SW480 (cell line): Measurements from ENCODE around the gene ATP8B1.

ENCODE experiments used
- DNase-seq: peaks from one replicate; pipeline ENCODE4 v3.0.0-alpha.2; 2016; ENCODE audit warnings: low spot score

ATP8B1 gene

DNA sequence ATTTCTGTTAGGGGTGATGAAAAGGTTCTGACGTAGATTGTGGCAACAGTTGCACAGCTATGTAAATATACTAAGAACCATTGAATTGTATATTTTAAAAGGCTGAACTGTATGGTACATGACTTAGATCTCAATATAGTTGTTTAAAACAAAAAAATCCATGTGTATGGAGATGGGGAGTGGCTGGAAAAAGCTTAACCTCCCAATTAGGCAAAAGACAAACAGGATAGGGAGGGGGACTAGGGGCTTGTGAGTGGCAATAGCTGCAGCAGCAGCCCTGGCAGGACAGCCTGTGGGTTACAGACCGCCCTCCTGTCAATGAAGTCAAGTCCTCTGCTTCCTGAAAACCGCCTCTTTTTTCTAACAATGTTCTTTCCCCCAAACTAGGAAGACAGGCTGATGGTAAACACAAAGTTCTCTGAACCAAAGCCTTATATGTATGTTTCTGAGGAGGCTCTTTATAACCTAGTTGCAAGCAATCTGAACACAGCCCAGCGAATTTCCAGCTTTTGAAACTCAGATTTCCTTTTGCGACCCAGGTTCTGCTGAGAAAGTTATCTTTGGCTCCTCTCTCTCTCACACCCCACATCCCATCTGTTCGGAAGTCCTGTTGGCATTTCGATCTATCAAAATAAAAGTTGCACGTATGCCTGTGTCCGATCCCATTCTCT is 10.3 kb downstream of the ATP8B1 start:
- DNase-seq, result no peak

GRCh38 chr18:57791911-57792310 is 11.2 kb downstream of the ATP8B1 start:
- no peak for DNase-seq

DNA sequence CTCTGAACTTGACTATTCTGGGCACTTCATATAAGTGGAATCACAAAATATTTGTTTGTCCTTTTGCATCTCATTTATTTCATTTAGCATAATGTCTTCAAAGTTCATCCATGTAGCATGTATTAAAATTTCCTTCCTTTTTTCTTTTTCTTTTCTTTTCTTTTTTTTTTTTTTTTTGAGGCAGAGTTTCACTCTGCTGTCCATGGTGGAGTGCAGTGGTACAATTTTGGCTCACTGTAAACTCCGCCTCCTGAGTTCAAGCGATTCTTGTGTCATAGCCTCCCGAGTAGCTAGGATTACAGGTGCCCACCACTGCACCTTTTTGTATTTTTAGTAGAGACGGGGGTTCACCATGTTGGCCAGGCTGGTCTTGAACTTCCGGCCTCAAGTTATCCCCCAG is 11.9 kb downstream of the ATP8B1 start:
- DNase-seq, result no peak

DNA sequence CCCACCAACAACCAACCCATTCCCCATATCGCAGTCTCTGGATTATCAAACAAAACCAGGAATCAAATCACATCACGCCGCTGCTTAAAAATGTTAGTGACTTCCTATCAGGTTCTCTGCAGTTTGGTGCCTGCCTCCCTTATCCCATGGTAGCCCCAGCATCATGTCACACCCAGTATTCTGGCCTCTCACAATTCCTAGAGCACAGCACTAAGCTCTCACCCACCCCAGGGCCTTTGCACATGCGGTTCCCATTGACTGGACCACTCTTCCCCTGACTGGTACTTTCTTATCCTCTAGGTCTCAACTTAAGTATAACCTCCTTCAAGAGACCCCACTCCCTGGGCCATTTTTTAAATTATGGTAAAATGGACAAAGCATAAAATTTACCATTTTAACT is 12.8 kb downstream of the ATP8B1 start:
- DNase-seq, result no peak

- DNase-seq, result no peak
Measured at GRCh38 chr18:57789759-57790158, 13.4 kb downstream of the ATP8B1 start.

GRCh38 chr18:57789090-57789489 is 14.0 kb downstream of the ATP8B1 start:
- DNase-seq, result no peak

DNA sequence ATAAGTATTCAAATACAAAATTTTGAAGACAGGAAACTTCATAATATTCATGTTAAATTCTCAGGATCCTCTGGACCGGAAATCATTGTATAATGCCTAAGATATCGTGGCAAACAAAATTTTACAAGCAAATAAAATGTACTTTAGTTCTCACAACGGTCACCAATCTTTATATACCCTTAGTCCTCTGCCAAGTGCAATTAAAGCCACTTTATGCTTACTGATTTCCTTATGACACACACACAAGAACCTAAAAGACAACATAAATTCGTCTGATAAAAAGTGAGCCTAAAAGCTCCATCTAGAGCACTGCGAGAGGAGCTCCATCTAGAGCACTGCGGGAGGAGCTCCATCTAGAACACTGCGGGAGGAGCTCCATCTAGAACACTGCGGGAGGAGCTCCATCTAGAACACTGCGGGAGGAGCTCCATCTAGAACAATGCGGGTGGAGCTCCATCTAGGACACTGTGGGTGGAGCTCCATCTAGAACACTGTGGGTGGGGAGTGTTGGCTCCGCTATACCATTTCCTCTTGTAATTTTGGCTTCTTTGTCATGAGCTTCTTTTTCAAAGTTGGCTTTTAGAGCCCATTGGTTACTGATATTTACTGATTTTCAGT is 15.9 kb downstream of the ATP8B1 start:
- no peak for DNase-seq

GRCh38 chr18:57785751-57786437 is 17.2 kb downstream of the ATP8B1 start:
- no peak for DNase-seq

DNA sequence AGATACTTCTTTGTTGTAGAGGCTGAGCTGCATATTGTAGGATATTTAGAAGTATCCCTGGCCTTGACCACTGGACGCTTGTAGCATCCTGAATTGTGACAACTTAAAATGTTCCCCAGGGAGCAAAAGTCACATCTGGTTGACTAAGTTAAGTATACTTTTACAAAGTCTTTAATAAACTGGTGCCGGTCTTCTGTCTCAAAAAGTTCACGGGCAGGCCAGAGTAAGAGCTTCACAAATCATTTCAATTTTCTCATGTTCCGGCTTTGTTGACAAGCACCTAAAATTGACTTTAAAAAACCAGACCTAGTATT is 18.4 kb downstream of the ATP8B1 start:
- DNase-seq, result no peak

DNA sequence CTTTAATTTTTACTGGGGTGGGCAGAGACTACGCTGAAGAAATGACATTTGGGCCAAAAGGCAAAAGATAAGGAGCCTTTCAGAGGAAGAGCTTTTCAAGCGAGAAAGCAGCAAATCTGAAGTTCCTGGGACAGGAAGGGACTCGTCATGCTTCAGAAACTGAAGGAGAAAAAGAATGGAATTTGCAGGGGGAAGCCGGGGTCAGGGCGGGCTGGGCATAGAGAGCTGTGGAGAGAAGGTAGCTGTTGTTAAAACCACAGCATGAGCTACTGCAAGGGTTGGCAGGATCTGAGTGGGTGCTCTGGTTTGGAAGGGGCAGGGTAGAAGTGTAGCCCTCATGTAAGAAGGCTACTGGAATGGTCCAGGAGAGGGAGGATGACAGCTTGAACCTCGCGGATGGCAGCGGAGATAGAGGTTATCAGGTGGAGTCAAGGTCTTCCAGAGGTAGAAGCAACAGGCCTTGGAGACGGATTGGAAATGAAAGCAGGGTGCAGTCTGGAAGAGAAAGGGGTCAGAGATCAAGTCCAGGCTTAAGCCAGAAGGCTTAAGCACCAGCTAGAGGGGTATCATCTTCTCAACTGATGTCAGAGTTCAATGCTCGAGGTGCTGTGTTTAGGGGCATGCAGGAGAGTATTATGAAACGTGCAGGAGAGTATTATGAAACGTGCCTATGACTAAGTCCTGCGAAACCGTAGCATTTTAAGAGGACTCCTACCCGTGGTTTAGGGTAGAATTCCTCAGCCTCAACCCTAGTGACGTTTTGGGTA is 18.9 kb downstream of the ATP8B1 start:
- DNase-seq, result no peak

GRCh38 chr18:57782049-57782448 is 21.1 kb downstream of the ATP8B1 start:
- DNase-seq, result no peak

DNA sequence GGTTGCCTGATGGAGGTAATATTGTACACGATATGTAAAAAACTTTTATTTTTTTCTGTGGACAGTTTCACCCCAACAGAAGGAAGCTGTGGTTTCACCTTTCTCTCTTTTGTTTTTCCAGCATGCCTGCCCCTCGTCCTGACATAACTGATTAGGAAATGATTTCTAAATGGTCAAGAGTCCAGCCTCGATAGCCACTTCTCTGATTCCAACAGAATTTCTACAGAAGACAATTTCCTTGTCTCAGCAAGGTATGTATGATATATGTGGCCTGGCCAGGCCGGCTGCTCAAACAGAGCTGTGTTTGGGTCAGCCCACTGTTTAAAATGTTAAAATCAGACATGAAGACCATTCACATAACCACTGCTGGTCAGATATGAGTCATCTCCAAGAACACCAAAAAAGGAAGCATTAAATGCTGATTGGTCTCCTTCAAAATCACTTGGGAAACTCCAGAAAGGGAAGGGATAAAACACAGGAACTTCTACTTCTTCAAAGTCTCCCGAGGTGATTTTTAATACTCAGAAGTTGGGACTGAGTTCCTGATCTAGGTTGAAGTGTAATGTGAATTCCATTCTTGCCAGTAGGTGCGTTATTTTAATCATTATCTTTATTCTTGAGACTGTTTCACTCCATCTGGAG is 22.3 kb downstream of the ATP8B1 start:
- no peak for DNase-seq

DNA sequence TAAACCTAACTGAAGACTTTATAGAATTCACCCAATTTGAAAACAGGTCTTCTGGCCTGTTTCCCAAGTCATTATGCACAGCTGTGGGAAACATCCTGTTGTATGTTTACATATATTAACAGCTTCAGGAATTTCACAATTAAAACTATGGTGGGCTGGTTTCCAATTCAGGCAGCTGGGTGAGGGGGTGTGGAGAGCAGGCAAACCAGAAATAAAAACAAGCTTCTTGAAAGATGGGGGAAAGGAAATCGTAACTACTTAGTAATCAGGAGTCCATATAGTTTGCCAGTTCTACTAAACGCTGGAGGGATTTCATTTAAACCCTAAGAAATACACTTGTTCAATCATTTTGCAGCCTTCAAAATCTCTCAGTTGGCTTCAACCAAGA is 22.8 kb downstream of the ATP8B1 start:
- no peak for DNase-seq

- DNase-seq, result no peak
Measured at GRCh38 chr18:57776767-57777166, 26.3 kb downstream of the ATP8B1 start.

DNA sequence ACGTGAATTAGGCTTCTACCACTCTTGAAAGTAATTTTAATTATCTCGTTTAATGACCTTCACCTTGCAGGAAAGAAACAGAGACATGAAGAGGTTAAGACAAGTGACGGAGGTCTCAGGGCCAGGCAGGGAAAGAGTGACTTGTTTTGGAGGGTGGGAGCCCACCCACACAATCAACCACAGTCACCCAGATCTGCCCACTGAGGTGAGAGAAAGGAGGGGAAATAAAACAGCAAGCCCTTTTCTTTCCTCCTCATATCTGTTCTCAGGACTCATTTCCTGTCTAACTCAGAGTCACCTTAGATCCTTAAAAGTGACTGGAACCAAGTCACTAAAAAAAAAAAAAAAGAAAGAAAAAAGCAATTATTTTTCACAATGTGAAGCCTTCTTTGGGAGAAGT is 26.8 kb downstream of the ATP8B1 start:
- no peak for DNase-seq

DNA sequence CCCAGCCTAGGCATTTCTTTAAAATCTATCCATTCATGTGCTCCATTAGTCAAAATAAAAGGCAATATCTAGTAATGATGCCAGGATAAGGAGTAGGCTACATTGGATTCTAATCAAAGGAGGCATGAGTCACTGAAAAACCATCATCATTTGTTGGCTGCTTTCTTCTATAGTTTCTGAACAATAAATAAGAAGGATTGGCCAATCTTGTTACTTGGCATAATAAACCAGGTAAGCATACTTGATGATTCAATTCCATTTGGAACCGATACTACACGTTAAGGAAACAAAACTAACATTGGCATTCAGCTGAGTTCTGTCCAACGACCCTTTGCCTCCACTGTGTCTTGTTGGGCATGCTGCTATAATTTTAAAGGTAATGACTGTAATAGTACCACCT is 27.2 kb downstream of the ATP8B1 start:
- DNase-seq, result no peak

- DNase-seq, result no peak
Measured at GRCh38 chr18:57772387-57772799, 30.7 kb downstream of the ATP8B1 start.

GRCh38 chr18:57771626-57772025 is 31.5 kb downstream of the ATP8B1 start:
- no peak for DNase-seq

DNA sequence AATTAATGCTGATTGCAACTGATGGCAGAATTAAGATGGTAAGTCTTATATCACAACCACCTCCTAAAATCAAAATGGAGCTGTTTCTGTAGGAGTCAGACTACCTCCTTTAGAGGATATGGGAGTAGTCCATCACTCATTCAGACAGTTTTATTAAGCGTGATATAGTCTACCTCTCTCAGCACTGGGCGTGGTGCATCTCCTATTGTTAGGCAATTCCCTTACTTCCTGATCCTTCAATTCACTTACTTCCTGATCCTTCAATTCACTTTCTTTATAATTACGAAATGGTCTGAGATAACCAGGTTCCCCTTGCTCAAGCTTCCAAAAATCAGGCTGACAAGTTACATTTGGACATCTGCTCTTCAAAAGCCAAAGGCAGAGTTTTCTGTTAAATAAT is 31.9 kb downstream of the ATP8B1 start:
- DNase-seq, result no peak

DNA sequence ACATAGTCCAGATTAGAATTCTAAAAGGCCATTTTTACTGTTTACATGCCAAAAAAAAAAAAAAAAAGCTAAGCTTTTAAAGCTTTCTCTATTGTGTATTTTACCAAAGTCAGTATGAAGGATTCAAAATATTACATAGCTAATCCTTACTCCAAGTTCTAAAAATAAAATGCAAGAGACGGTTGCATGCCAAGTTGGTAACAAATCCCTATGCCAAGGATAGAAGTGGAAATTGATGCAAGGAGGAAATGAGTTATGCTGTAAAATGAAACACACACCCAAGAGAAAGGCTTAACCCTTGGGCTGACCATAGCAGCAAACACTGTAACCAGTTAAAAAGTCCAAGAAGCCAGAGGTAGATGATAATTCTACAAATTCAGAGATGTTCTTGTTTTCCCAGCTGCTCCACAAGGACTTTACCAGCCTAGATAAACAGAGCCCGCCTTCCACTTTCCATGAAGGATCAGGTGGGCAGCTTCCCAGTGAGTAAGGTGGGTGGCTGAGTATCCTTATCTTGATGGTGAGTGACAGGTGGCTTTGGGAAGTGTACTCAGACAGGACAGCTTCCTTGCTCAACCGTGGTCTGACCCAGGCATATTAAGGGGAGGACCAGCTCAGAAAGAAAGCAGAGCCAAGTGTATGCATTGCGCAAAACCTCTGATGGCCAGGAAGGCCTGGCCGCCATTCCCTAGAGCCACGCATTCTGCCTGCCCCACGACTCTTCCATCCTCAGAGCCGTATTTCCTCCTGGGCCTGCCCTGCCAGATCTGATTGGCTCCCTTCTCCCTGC is 34.4 kb downstream of the ATP8B1 start:
- DNase-seq, result no peak

- no peak for DNase-seq
Measured at GRCh38 chr18:57767259-57768050, 35.7 kb downstream of the ATP8B1 start.
